ENCODE measurements around the gene IL17RD.
A peak's percentile ranks its signal among the peaks of the same experiment; 100 is the strongest.

Gene IL17RD

DNA sequence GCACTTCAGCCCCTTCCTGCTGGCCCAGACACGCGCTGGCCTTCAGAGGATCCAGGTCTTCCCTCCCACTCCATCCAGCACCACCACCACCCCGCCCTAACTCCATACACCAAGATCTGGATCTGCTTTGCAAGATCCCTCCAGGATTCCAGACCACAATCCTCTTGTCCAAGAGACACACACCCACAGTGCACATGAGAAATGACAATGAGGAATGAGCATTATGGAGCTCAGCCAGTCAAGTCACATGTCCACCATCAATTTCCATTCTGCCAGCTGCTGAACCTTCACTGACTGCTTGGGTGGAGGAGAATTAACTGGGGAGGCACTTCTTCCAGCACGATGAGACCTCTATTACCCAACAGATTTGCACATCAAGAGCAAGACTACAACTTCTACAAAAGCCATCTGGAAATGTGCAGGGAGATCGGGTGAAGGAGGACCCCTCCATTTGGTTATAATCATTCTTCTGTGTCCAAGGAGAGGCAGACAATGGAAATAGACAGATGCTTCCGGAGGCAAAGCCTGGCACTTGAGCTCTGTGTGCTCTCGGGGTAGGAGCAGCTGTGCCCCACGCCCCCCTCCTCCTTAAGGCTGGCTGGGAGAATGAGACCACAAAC is 117.0 kb downstream of the IL17RD start:
- H3K4me3 Mint-ChIP-seq, result no peak overlapping the region

GRCh38 chr3:57046101-57046765 is 118.9 kb downstream of the IL17RD start:
- Mint-ChIP-seq H3K4me3 (no peak overlapping the region), H3K4me1 (peaks cover 7 to 13% of the 10 kb centered on the region in 2 donors), H3K9me3 (no peaks in the 10 kb centered on the region), H3K27me3 (peaks cover 6 to 23% of the 10 kb centered on the region in 2 donors), H3K27ac (no peak overlapping the region), H3K36me3 (no peaks in the 10 kb centered on the region)
- ATAC-seq (replicated peaks) (peak in 1 of 2 donors; percentile 38), DNase-seq (no peak)

More for the DNA sequence above, 117.0 kb downstream of the IL17RD start:
- no peak for ATAC-seq (replicated peaks)
- Mint-ChIP-seq H3K27me3 (peaks cover 2 to 26% of the 10 kb centered on the region in 2 donors), H3K36me3 (no peaks in the 10 kb centered on the region), H3K4me1 (peaks cover 7 to 13% of the 10 kb centered on the region in 2 donors), H3K9me3 (no peaks in the 10 kb centered on the region), H3K27ac (no peak overlapping the region)
- DNase-seq, result no peak

GRCh38 chr3:57043518-57043917 is 121.6 kb downstream of the IL17RD start:
- no peak overlapping the region for H3K27ac Mint-ChIP-seq
- no peaks in the 10 kb centered on the region for H3K9me3 Mint-ChIP-seq
- DNase-seq (no peak), ATAC-seq (replicated peaks) (no peak)
- no peaks in the 10 kb centered on the region for H3K36me3 Mint-ChIP-seq
- H3K4me3 Mint-ChIP-seq, result no peak overlapping the region
- H3K27me3 Mint-ChIP-seq, result peaks cover 15 to 40% of the 10 kb centered on the region in 2 donors
- peaks cover 7 to 10% of the 10 kb centered on the region in 2 donors for H3K4me1 Mint-ChIP-seq

GRCh38 chr3:57041674-57042073 is 123.5 kb downstream of the IL17RD start:
- ATAC-seq (replicated peaks) (no peak), DNase-seq (no peak)
- no peaks in the 10 kb centered on the region for H3K36me3 Mint-ChIP-seq
- no peaks in the 10 kb centered on the region for H3K9me3 Mint-ChIP-seq
- H3K27ac Mint-ChIP-seq, result no peak overlapping the region
- H3K4me1 Mint-ChIP-seq, result peaks cover 5 to 6% of the 10 kb centered on the region in 2 donors
- H3K27me3 Mint-ChIP-seq, result peaks cover 15 to 30% of the 10 kb centered on the region in 2 donors
- H3K4me3 Mint-ChIP-seq, result no peak overlapping the region

Data from stimulated activated naive B cell treated with anti-CD40 and anti-IgM and Interleukin-4, amounts not matched to agents 10 μg/mL and 1 μg/mL and 100 μg/mL, for 72 hours (primary cell).